GM23248 (cell line): ENCODE measurements around the gene ANG. TPM values are rescaled to one million over a fixed set of nuclear protein-coding genes. Genes with fewer than 3 reads are reported as not detected.
A peak's percentile ranks its signal among the peaks of the same experiment; 100 is the strongest.
"Not testable (repeated sequence)": the region's sequence is repeated elsewhere in the genome, so short reads cannot be mapped to it uniquely, and the experiment has no call there.

Experiments
- DNase-seq: peaks from one replicate; pipeline ENCODE4 v3.0.0-alpha.2; 2015
- H2AFZ ChIP-seq: fragments of 200-600 bp; sonication (generic); 2 replicates; pipeline ENCODE4 v1.6.1; 2016; ENCODE audit warnings: antibody characterized with exemption
- H3F3A ChIP-seq: fragments of 200-600 bp; sonication (generic); 2 replicates; pipeline ENCODE4 v1.6.1; 2016; ENCODE audit warnings: mild to moderate bottlenecking, antibody characterized with exemption, mixed run types; ENCODE audit not compliant: insufficient read depth
- H3K27ac ChIP-seq: fragments of 200-600 bp; sonication (generic); 2 replicates; pipeline ENCODE4 v1.5.1; 2016; ENCODE audit warnings: mild to moderate bottlenecking
- H3K27me3 ChIP-seq: fragments of 200-600 bp; sonication (generic); replicated peaks from 2 replicates; pipeline ENCODE4 v1.6.1; 2016; ENCODE audit warnings: mild to moderate bottlenecking; ENCODE audit not compliant: insufficient read depth
- H3K36me3 ChIP-seq: fragments of 200-600 bp; sonication (generic); 2 replicates; pipeline ENCODE4 v1.6.1; 2016; ENCODE audit warnings: low read depth, mild to moderate bottlenecking
- H3K4me1 ChIP-seq: fragments of 200-600 bp; sonication (generic); 2 replicates; pipeline ENCODE4 v1.6.1; 2016; ENCODE audit warnings: mild to moderate bottlenecking; ENCODE audit not compliant: insufficient read depth
- H3K4me2 ChIP-seq: fragments of 200-600 bp; sonication (generic); one replicate; pipeline ENCODE4 v1.6.1; 2016; ENCODE audit warnings: mild to moderate bottlenecking; ENCODE audit not compliant: unreplicated experiment
- H3K4me3 ChIP-seq: fragments of 200-600 bp; sonication (generic); 2 replicates; pipeline ENCODE4 v1.5.1; 2016; ENCODE audit warnings: mild to moderate bottlenecking
- H3K79me2 ChIP-seq: fragments of 200-600 bp; sonication (generic); 2 replicates; pipeline ENCODE4 v1.6.1; 2016; ENCODE audit warnings: mild to moderate bottlenecking; ENCODE audit not compliant: insufficient read depth
- H3K9ac ChIP-seq: fragments of 200-600 bp; sonication (generic); 2 replicates; pipeline ENCODE4 v1.6.1; 2016; ENCODE audit warnings: mild to moderate bottlenecking
- H3K9me2 ChIP-seq: fragments of 200-600 bp; sonication (generic); 2 replicates; pipeline ENCODE4 v1.6.1; 2016; ENCODE audit warnings: mixed run types, mild to moderate bottlenecking, moderate library complexity; ENCODE audit not compliant: insufficient read depth
- H3K9me3 ChIP-seq: fragments of 200-600 bp; sonication (generic); one replicate; pipeline ENCODE4 v1.6.1; 2017; ENCODE audit warnings: low read depth
- H4K20me1 ChIP-seq: fragments of 200-600 bp; sonication (generic); 2 replicates; pipeline ENCODE4 v1.6.0; 2016; ENCODE audit not compliant: insufficient read depth
- EZH2 ChIP-seq: fragments of 200-600 bp; sonication (generic); IDR thresholded peaks from 2 replicates; pipeline ENCODE4 v1.6.1; 2018; ENCODE audit warnings: antibody characterized with exemption, mild to moderate bottlenecking; ENCODE audit not compliant: insufficient read depth, poor library complexity, severe bottlenecking
- EZH2phosphoT487 ChIP-seq: fragments of 200-600 bp; sonication (generic); IDR thresholded peaks from 2 replicates; pipeline ENCODE4 v1.6.1; 2018; ENCODE audit warnings: antibody characterized with exemption, moderate library complexity, mild to moderate bottlenecking, low read depth; ENCODE audit not compliant: insufficient read depth
- WGBS, 2 experiments: methylation state at CpG; one replicate each; pipeline ENCODE4 v1.1.6; 2015 to 2017; ENCODE audit warnings: low lambda C conversion rate in 2 of 2, low coverage in 1 of 2; ENCODE audit errors: missing lambda C conversion rate in 2 of 2; 5-methylcytosine and 5-hydroxymethylcytosine counted together
- in situ Hi-C: fragments of 300-500 bp; cut with MboI; formaldehyde crosslinking; loops from 2 replicates; pipeline ENCODE4 v1.15.0; 2020
- polyA plus RNA-seq: library from polyadenylated mRNA; unstranded; fragments of >200 nt; fragmentation: Nextera tagmentation; extraction: Ambion mirVana; gene quantifications from 2 replicates; pipeline ENCODE4 v1.2.1, GENCODE V29; 2016
- total RNA-seq: library from RNA; depleted of rRNA; stranded (reverse); fragments of >200 nt; shearing (Covaris generic); gene quantifications from 2 replicates; pipeline ENCODE4 v1.2.3, GENCODE V29; 2014

ANG gene
- total and polyA plus RNA-seq, 2 experiments from 2014 or later = 3.6 to 11.9 TPM

DNA sequence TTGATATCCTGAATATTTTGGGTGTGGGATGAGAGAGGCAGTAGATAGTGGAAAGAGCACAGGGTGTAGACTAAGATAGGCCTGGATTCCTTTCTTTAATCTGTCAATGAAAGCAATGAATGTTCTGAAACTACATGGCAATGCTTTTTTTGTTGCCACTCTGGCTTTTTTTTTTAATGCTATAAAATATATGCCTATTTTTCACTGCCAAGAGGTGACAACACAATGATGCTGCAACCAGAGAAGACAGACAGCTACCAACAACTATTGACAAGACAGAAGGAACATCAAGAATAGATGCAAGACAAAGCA lies 9.4 kb downstream of the ANG start:
- Histone ChIP-seq H3F3A (no peaks in the 10 kb centered on the region), H4K20me1 (no peaks in the 10 kb centered on the region), H3K79me2 (no peaks in the 10 kb centered on the region), H2AFZ (no peak overlapping the region), H3K9ac (no peak overlapping the region), H3K4me1 (peaks cover 4% of the 10 kb centered on the region), H3K9me2 (no peaks in the 10 kb centered on the region), H3K36me3 (no peaks in the 10 kb centered on the region), H3K27me3 (no peaks in the 10 kb centered on the region), H3K4me2 (no peak overlapping the region), H3K4me3 (no peak overlapping the region), H3K9me3 (no peaks in the 10 kb centered on the region), H3K27ac (no peak overlapping the region)
- DNase-seq = no peak
- in situ Hi-C loops = loop anchor here (10.0 kb wide), 2 partner anchors 277 to 373 kb away; no protein-coding TSS in a partner anchor
- no peak for TF ChIP-seq EZH2
- TF ChIP-seq EZH2phosphoT487 = no peak

- in situ Hi-C loops = loop anchor here (10.0 kb wide), 2 partner anchors 276 to 374 kb away; no protein-coding TSS in a partner anchor
- no peaks in the 10 kb centered on the region for H3K36me3 ChIP-seq
- no peak for TF ChIP-seq EZH2
- no peak for TF ChIP-seq EZH2phosphoT487
- no peaks in the 10 kb centered on the region for H3K9me2 ChIP-seq
- H3K4me2 ChIP-seq = no peak overlapping the region
- no peaks in the 10 kb centered on the region for H3K9me3 ChIP-seq
- H3K4me3 ChIP-seq = no peak overlapping the region
- H3K79me2 ChIP-seq = no peaks in the 10 kb centered on the region
- WGBS, 2 experiments = 84% methylated on average over 5 of the region's 5 CpGs
- no peak for DNase-seq
- no peaks in the 10 kb centered on the region for H3F3A ChIP-seq
- no peak overlapping the region for H3K27ac ChIP-seq
- H3K4me1 ChIP-seq = peaks cover 4% of the 10 kb centered on the region
- H4K20me1 ChIP-seq = no peaks in the 10 kb centered on the region
- no peaks in the 10 kb centered on the region for H3K27me3 ChIP-seq
- no peak overlapping the region for H3K9ac ChIP-seq
- H2AFZ ChIP-seq = no peak overlapping the region
These were observed 10.4 kb downstream of the ANG start for GRCh38 chr14:20698934-20699333.

GRCh38 chr14:20699931-20700330 lies 11.4 kb downstream of the ANG start:
- H3K27me3 ChIP-seq = no peaks in the 10 kb centered on the region
- no peak for TF ChIP-seq EZH2phosphoT487
- no peak for TF ChIP-seq EZH2
- H3K4me3 ChIP-seq = no peak overlapping the region
- H3K79me2 ChIP-seq = no peaks in the 10 kb centered on the region
- no peaks in the 10 kb centered on the region for H3K9me2 ChIP-seq
- no peak overlapping the region for H2AFZ ChIP-seq
- H3K36me3 ChIP-seq = no peaks in the 10 kb centered on the region
- H3K9me3 ChIP-seq = no peaks in the 10 kb centered on the region
- H4K20me1 ChIP-seq = no peaks in the 10 kb centered on the region
- H3K4me2 ChIP-seq = no peak overlapping the region
- peaks cover 4% of the 10 kb centered on the region for H3K4me1 ChIP-seq
- no peaks in the 10 kb centered on the region for H3F3A ChIP-seq
- no peak overlapping the region for H3K27ac ChIP-seq
- no peak overlapping the region for H3K9ac ChIP-seq
- DNase-seq = no peak
- in situ Hi-C loops = loop anchor here (10.0 kb wide), 2 partner anchors 275 to 375 kb away; no protein-coding TSS in a partner anchor

- H3K27me3 ChIP-seq, in situ Hi-C loops, H3F3A ChIP-seq, H3K9me3 ChIP-seq, H3K4me2 ChIP-seq, H3K36me3 ChIP-seq, H3K4me3 ChIP-seq, H3K79me2 ChIP-seq, H3K4me1 ChIP-seq, H4K20me1 ChIP-seq, H3K27ac ChIP-seq, H3K9me2 ChIP-seq, H3K9ac ChIP-seq, H2AFZ ChIP-seq, DNase-seq: not testable (repeated sequence)
- WGBS, 2 experiments = 89 to 90% methylated on average over 7 of the region's 7 CpGs
These were observed 12.4 kb downstream of the ANG start for GRCh38 chr14:20700965-20701364.

DNA sequence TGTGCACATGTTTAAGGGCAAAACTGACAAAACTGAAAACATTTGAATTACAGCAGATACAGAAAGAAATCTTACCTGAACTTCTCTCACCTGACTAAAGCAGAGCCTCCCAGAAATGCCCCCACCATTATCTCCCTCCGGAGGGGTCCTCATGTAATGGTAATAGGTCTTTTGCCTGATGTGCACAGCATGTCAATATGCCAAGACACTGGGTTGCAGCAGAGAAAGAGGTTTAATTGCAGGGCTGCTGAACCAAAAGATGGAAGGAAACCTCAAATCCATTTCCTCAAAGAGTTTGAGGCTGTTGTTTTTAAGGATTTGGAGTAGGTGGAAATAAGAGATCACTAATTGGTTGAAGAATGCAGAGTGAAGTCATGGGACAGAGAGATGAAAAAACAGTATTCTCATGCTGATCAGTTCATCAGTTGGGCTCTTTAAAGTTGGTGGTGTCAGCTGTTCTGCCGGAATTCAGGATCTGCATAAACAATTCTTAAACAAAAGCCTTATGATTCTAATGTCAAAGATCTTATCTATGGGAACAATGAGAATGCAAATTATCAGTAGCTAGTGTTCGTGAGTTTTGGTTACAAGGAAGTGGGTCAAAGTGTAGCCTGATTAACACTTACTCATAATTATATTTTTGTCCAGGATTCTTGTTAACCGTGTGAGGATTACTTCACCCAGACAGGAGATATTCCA lies 18.2 kb downstream of the ANG start:
- in situ Hi-C loops = no loop called here
- no peak overlapping the region for H3K4me2 ChIP-seq
- WGBS, 2 experiments = 21 to 22% methylated on average over 4 of the region's 4 CpGs

More for the DNA sequence above, 18.2 kb downstream of the ANG start:
- no peak overlapping the region for H3K4me3 ChIP-seq
- H3K79me2 ChIP-seq = no peaks in the 10 kb centered on the region
- no peak for TF ChIP-seq EZH2phosphoT487
- no peak for TF ChIP-seq EZH2
- peak overlapping the region; percentile 32; the same call in 1 of the 2 replicates for H2AFZ ChIP-seq
- no peak overlapping the region for H3K27ac ChIP-seq
- peak; percentile 8 for DNase-seq
- H3K9me3 ChIP-seq = no peaks in the 10 kb centered on the region
- H3K9me2 ChIP-seq = no peaks in the 10 kb centered on the region
- no peaks in the 10 kb centered on the region for H3K36me3 ChIP-seq
- H3K4me1 ChIP-seq = peaks cover 12% of the 10 kb centered on the region; the same call in 1 of the 2 replicates
- no peak overlapping the region for H3K9ac ChIP-seq
- H4K20me1 ChIP-seq = no peaks in the 10 kb centered on the region
- H3F3A ChIP-seq = 0 out of 2 replicates have a peak, but pooled peaks cover 4% of the 10 kb centered on the region
- H3K27me3 ChIP-seq = no peaks in the 10 kb centered on the region
